Stimulated activated CD4-positive, alpha-beta T cell treated with anti-CD3 and anti-CD28 coated beads, TNF-alpha, amount 100 ng/mL, for 1 hour (primary cell): ENCODE measurements around the gene TBC1D8.

ENCODE experiments used
- DNase-seq, 3 donors: peaks; one replicate each; pipeline ENCODE4 v3.0.0-alpha.2; 2020; ENCODE audit warnings: low read depth in 3 of 3, low spot score in 1 of 3

The TBC1D8 gene

GRCh38 chr2:100959225-100959880 is 191.8 kb downstream of the TBC1D8 start:
- DNase-seq: no peak

- no peak for DNase-seq
Observed at GRCh38 chr2:100957996-100958653, 193.1 kb downstream of the TBC1D8 start.
